Right lobe of liver (tissue), 4 donors: ENCODE data around the gene SLC16A9.

ENCODE experiments used
- POLR2A ChIP-seq: fragments of 450-650 bp; IDR thresholded peaks from one replicate; pipeline ENCODE4 v1.6.1; 2017; ENCODE audit warnings: antibody characterized with exemption, mild to moderate bottlenecking
- TF ChIP-seq, protein P1 (sequence below), 4 donors: fragments of 200-600 bp in 3 of 4; fragments of 450-650 bp in 1 of 4; IDR thresholded peaks; one replicate each; pipeline versions ENCODE4 v1.5.1 to v1.8.0; 2016 to 2022; ENCODE audit warnings: antibody characterized with exemption in 4 of 4, mild to moderate bottlenecking in 2 of 4
- donor health status: DM: no; HTN: no; CAD: no.
- donor health status: DM: no; HTN: no; CAD: no.
- donor health status: DM: no; HTN: yes; CAD: no.

DNA sequence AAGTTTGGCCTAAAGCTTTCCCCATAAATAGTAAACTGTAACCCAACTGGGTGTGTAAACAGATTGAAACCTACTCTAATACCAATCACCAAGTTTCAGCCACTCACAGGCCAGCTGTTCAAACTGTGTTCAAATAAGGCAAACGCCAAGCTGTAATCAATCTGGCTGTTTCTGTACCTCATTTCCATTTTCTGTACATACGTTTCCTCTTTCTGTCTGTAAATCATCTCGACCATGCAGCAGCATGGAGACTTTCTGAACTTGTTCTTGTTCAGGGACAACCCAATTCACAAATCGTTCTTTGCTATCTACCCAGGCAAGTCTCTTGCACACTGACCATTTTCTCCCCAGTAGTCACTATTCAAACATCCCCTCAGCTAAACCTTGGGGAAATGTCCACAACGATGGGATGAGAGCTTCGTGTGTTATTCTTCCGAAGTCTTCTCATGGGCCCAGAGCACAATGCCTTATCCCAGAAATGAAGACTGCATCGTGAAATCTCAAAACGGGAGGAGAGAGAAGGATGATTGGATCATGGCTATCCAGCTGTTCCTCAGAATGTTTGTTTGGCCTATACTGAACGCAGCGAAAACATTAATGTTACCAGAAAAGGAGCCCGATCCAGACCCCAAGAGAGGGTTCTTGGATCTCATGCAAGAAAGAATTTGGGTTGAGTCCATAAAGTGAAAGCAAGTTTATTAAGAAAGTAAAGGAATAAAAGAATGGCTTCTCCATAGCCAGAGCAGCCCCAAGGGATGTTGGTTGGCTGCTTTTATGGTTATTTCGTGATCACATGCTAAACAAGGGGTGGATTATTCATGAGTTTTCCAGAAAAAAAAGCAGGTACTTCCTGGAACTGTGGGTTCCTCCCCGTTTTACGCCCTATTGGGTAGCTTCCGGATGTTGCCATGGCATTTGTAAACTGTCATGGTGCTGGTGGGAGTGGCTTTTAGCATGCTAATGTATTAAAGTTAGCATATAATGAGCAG, 86.2 kb downstream of the SLC16A9 start:
- TF ChIP-seq, protein P1, sequence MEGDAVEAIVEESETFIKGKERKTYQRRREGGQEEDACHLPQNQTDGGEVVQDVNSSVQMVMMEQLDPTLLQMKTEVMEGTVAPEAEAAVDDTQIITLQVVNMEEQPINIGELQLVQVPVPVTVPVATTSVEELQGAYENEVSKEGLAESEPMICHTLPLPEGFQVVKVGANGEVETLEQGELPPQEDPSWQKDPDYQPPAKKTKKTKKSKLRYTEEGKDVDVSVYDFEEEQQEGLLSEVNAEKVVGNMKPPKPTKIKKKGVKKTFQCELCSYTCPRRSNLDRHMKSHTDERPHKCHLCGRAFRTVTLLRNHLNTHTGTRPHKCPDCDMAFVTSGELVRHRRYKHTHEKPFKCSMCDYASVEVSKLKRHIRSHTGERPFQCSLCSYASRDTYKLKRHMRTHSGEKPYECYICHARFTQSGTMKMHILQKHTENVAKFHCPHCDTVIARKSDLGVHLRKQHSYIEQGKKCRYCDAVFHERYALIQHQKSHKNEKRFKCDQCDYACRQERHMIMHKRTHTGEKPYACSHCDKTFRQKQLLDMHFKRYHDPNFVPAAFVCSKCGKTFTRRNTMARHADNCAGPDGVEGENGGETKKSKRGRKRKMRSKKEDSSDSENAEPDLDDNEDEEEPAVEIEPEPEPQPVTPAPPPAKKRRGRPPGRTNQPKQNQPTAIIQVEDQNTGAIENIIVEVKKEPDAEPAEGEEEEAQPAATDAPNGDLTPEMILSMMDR (IDR thresholded peaks at IDR 0.05) = no peak
- TF ChIP-seq POLR2A = no peak
